ENCODE results near the gene ZDHHC11.
"Not testable (repeated sequence)": the region's sequence is repeated elsewhere in the genome, so short reads cannot be mapped to it uniquely, and the experiment has no call there.

Gene ZDHHC11

GRCh38 chr5:856531-857425 lies 6.0 kb upstream of the ZDHHC11 start:
- DNase-seq, result no peak

- DNase-seq, result no peak
These were observed 5.2 kb upstream of the ZDHHC11 start for GRCh38 chr5:855771-856530.

- DNase-seq, result no peak
These were observed 4.4 kb upstream of the ZDHHC11 start for GRCh38 chr5:854966-855743.

- DNase-seq, result no peak
These were observed 3.4 kb upstream of the ZDHHC11 start for GRCh38 chr5:854217-854616.

- not testable (repeated sequence) for DNase-seq
These were observed 2.8 kb upstream of the ZDHHC11 start for GRCh38 chr5:853416-854090.

GRCh38 chr5:852431-853401 lies 1.9 kb upstream of the ZDHHC11 start:
- DNase-seq, result no peak

GRCh38 chr5:852018-852417 lies 1.2 kb upstream of the ZDHHC11 start:
- no peak for DNase-seq

- DNase-seq, result no peak
These were observed 767 bp upstream of the ZDHHC11 start for GRCh38 chr5:851553-851952.

- no peak for DNase-seq
These were observed 290 bp upstream of the ZDHHC11 start for GRCh38 chr5:851076-851475.

GRCh38 chr5:849651-850301 lies 1.0 kb downstream of the ZDHHC11 start:
- DNase-seq, result no peak

- no peak for DNase-seq
These were observed 2.1 kb downstream of the ZDHHC11 start for GRCh38 chr5:848671-849111.

- DNase-seq, result not testable (repeated sequence)
These were observed 3.0 kb downstream of the ZDHHC11 start for GRCh38 chr5:847736-848135.

- not testable (repeated sequence) for DNase-seq
These were observed 3.6 kb downstream of the ZDHHC11 start for GRCh38 chr5:847212-847611.

- not testable (repeated sequence) for DNase-seq
These were observed 4.1 kb downstream of the ZDHHC11 start for GRCh38 chr5:846602-847091.

GRCh38 chr5:845676-846601 lies 4.8 kb downstream of the ZDHHC11 start:
- not testable (repeated sequence) for DNase-seq

- not testable (repeated sequence) for DNase-seq
These were observed 5.6 kb downstream of the ZDHHC11 start for GRCh38 chr5:845031-845675.

- DNase-seq, result not testable (repeated sequence)
These were observed 6.4 kb downstream of the ZDHHC11 start for GRCh38 chr5:844426-844825.

- not testable (repeated sequence) for DNase-seq
These were observed 6.9 kb downstream of the ZDHHC11 start for GRCh38 chr5:843926-844325.

GRCh38 chr5:843371-843770 lies 7.4 kb downstream of the ZDHHC11 start:
- DNase-seq, result not testable (repeated sequence)

Data from inflammatory macrophage treated with lipopolysaccharide for 1 hour (primary cell).